ENCODE measurements around the gene CDON.

DNA sequence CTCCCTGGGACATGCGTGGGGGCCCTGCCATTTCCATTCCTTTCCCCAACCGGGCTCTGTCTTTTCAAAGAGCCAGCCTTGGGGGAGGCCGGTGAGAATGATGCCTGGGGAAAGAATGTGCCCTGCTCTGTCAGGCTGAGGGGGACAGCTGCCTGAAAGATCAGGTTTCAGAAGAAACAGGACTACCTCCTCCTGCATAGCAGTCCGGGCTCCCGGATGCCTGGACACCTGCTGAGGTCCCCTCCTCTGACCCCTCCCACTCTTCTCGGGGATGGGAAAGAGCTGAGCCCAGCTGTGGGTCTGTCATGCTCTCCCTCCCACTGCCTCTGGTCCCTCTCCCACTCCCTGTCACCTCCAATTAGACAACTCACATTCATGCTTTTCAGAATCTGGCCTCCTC is 41.8 kb upstream of the CDON start:
- TF ChIP-seq, protein P1, sequence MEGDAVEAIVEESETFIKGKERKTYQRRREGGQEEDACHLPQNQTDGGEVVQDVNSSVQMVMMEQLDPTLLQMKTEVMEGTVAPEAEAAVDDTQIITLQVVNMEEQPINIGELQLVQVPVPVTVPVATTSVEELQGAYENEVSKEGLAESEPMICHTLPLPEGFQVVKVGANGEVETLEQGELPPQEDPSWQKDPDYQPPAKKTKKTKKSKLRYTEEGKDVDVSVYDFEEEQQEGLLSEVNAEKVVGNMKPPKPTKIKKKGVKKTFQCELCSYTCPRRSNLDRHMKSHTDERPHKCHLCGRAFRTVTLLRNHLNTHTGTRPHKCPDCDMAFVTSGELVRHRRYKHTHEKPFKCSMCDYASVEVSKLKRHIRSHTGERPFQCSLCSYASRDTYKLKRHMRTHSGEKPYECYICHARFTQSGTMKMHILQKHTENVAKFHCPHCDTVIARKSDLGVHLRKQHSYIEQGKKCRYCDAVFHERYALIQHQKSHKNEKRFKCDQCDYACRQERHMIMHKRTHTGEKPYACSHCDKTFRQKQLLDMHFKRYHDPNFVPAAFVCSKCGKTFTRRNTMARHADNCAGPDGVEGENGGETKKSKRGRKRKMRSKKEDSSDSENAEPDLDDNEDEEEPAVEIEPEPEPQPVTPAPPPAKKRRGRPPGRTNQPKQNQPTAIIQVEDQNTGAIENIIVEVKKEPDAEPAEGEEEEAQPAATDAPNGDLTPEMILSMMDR (IDR thresholded peaks at IDR 0.05), result no peak
- no peak for TF ChIP-seq SIN3A (IDR thresholded peaks at IDR 0.05; ENCODE audit: borderline replicate concordance, insufficient read depth, low read depth, low read length)

Measured in Panc1 (cell line).